HL-60 (cell line): ENCODE results near the gene UBE2L6.

Source experiments
- DNase-seq, 2 experiments: peaks; one replicate each; pipeline ENCODE4 v3.0.0-alpha.2; 2010 to 2020; ENCODE audit warnings: low read depth in 1 of 2, low spot score in 1 of 2
- H3K27ac ChIP-seq: fragments of 250-450 bp; sonication (Bioruptor Pico); replicated peaks from 2 replicates; pipeline ENCODE4 v1.5.1; 2020; ENCODE audit warnings: mild to moderate bottlenecking, moderate library complexity
- H3K27me3 ChIP-seq: fragments of 250-450 bp; sonication (Bioruptor Pico); 2 replicates; pipeline ENCODE4 v1.5.1; 2021; ENCODE audit warnings: mild to moderate bottlenecking, moderate library complexity; ENCODE audit not compliant: insufficient read depth, poor library complexity, severe bottlenecking
- H3K4me3 ChIP-seq: replicated peaks from 2 replicates; pipeline ENCODE4 v1.5.1; 2011; ENCODE audit warnings: mild to moderate bottlenecking, control low read depth, low read length; ENCODE audit not compliant: insufficient read depth
- GABPA ChIP-seq: IDR thresholded peaks from 2 replicates; pipeline ENCODE4 v1.6.1; 2012; ENCODE audit warnings: low read depth
- POLR2AphosphoS5 ChIP-seq: IDR thresholded peaks from 2 replicates; pipeline ENCODE4 v1.6.1; 2012; ENCODE audit warnings: low read depth
- SPI1 ChIP-seq: IDR thresholded peaks from 2 replicates; pipeline ENCODE4 v1.6.1; 2012; ENCODE audit warnings: low read depth, mild to moderate bottlenecking, borderline replicate concordance
- TF ChIP-seq, protein P1 (sequence below): IDR thresholded peaks from one replicate; pipeline ENCODE4 v1.5.1; 2011; ENCODE audit warnings: low read length, control low read depth, inconsistent platforms; ENCODE audit not compliant: insufficient read depth
- TF ChIP-seq, protein P2 (sequence below): IDR thresholded peaks from 2 replicates; pipeline ENCODE4 v1.6.1; 2012; ENCODE audit warnings: low read depth; ENCODE audit not compliant: insufficient replicate concordance

UBE2L6 gene

DNA sequence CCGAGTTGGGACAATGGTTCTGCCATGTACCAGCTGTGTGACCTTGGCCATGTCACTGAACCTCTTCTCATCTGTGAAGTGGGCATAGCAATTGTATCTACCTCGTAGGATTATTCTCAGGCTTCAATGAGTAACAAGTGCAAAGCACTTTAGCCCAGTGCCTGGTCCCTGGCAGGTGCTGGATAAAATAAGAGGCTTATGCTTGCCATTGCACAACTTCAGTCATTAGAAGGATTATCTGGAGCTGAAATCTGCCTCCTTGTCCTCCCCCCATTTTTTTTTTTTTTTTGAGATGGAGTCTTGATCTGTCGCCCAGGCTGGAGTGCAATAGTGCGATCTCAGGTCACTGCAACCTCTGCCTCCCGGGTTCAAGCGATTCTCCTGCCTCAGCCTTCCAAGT lies 22.9 kb downstream of the UBE2L6 start:
- Histone ChIP-seq H3K27me3 (no peaks in the 10 kb centered on the region), H3K4me3 (no peak overlapping the region), H3K27ac (no peak overlapping the region)
- no peak for TF ChIP-seq SPI1
- TF ChIP-seq, protein P1, sequence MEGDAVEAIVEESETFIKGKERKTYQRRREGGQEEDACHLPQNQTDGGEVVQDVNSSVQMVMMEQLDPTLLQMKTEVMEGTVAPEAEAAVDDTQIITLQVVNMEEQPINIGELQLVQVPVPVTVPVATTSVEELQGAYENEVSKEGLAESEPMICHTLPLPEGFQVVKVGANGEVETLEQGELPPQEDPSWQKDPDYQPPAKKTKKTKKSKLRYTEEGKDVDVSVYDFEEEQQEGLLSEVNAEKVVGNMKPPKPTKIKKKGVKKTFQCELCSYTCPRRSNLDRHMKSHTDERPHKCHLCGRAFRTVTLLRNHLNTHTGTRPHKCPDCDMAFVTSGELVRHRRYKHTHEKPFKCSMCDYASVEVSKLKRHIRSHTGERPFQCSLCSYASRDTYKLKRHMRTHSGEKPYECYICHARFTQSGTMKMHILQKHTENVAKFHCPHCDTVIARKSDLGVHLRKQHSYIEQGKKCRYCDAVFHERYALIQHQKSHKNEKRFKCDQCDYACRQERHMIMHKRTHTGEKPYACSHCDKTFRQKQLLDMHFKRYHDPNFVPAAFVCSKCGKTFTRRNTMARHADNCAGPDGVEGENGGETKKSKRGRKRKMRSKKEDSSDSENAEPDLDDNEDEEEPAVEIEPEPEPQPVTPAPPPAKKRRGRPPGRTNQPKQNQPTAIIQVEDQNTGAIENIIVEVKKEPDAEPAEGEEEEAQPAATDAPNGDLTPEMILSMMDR: no peak
- TF ChIP-seq, protein P2, sequence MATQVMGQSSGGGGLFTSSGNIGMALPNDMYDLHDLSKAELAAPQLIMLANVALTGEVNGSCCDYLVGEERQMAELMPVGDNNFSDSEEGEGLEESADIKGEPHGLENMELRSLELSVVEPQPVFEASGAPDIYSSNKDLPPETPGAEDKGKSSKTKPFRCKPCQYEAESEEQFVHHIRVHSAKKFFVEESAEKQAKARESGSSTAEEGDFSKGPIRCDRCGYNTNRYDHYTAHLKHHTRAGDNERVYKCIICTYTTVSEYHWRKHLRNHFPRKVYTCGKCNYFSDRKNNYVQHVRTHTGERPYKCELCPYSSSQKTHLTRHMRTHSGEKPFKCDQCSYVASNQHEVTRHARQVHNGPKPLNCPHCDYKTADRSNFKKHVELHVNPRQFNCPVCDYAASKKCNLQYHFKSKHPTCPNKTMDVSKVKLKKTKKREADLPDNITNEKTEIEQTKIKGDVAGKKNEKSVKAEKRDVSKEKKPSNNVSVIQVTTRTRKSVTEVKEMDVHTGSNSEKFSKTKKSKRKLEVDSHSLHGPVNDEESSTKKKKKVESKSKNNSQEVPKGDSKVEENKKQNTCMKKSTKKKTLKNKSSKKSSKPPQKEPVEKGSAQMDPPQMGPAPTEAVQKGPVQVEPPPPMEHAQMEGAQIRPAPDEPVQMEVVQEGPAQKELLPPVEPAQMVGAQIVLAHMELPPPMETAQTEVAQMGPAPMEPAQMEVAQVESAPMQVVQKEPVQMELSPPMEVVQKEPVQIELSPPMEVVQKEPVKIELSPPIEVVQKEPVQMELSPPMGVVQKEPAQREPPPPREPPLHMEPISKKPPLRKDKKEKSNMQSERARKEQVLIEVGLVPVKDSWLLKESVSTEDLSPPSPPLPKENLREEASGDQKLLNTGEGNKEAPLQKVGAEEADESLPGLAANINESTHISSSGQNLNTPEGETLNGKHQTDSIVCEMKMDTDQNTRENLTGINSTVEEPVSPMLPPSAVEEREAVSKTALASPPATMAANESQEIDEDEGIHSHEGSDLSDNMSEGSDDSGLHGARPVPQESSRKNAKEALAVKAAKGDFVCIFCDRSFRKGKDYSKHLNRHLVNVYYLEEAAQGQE: no peak
- no peak for TF ChIP-seq GABPA
- no peak for TF ChIP-seq POLR2AphosphoS5
- no peak for DNase-seq

DNA sequence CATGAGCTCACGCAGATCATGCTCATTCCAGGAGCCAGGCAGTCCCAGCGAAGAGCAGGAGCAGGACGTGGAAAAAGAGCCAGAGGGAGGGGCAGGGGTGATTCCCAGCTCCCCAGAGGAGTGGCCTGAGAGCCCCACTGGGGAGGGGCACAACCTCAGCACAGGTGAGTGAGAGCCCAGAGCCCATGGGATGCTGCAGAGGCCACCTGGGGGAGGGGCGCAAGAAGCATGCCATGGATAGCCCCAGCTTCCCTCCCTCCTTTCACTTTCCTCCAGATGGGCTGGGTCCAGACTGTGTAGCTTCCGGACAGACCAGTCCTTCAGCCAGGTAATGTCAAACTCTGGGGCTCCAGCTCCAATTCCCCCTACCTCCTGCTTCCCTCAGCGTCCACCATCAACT lies 23.9 kb downstream of the UBE2L6 start:
- no peak for TF ChIP-seq SPI1
- TF ChIP-seq, protein P2: no peak
- TF ChIP-seq, protein P1: no peak
- TF ChIP-seq POLR2AphosphoS5: no peak
- no peak for TF ChIP-seq GABPA
- DNase-seq: no peak
- no peaks in the 10 kb centered on the region for H3K27me3 ChIP-seq
- no peak overlapping the region for H3K4me3 ChIP-seq
- H3K27ac ChIP-seq: no peak overlapping the region

DNA sequence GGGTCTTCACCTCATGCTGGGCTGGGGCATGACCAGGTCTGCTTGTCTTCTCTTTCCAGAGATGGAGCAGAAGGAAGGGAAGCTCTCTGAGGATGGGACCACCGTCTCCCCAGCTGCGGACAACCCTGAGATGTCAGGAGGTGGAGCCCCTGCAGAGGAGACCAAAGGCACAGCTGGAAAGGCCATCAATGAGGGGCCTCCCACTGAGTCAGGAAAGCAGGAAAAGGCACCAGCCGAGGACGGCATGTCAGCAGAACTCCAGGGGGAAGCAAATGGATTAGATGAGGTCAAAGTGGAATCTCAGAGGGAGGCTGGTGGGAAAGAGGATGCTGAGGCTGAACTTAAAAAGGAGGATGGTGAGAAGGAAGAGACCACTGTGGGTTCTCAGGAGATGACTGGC lies 24.9 kb downstream of the UBE2L6 start:
- no peak overlapping the region for H3K27ac ChIP-seq
- H3K4me3 ChIP-seq: no peak overlapping the region
- no peaks in the 10 kb centered on the region for H3K27me3 ChIP-seq
- no peak for DNase-seq
- TF ChIP-seq SPI1 (no peak), POLR2AphosphoS5 (no peak), GABPA (no peak)
- TF ChIP-seq, protein P2: no peak
- TF ChIP-seq, protein P1: no peak
